Right kidney (tissue), 1 donor: ENCODE data around the gene GPLD1.
A peak's percentile ranks its signal among the peaks of the same experiment; 100 is the strongest.
"Not testable (repeated sequence)": the region's sequence is repeated elsewhere in the genome, so short reads cannot be mapped to it uniquely, and the experiment has no call there.

Experiments used
- DNase-seq: peaks from one replicate; pipeline ENCODE4 v3.0.0-alpha.2; 2016

GPLD1 gene

DNA sequence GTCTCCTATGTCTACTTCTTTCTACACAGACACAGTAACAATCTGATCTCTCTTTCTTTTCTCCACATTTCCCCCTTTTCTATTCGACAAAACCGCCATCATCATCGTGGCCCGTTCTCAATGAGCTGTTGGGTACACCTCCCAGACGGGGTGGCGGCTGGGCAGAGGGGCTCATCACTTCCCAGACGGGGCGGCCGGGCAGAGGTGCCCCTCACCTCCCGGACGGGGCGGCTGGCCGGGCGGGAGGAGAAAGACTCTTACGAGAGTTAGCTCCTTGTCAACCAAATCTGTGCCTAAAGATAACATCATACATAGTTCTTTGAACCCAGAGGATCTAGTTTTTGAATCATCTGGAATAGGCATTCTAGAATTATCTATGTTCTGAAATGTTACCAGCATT, 74.8 kb downstream of the GPLD1 start:
- not testable (repeated sequence) for DNase-seq

DNA sequence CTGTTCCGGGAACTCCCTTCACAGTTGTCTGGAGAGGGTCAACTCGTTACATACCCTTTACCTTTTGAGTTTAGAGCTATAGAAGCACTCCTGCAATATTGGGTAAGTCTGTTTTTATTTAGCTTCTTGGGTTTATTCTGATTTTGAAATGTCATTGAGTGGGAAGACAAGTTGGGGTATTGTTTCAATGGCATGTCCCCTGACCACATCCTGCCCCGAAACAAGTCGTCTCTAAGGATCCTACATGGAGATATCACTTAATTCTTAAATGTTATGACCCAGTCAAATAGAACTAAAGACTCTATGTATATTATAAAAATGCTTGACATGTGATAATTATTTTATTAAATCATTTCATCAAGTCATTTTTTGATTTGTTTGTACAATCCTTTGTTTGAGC, 77.1 kb downstream of the GPLD1 start:
- no peak for DNase-seq

DNA sequence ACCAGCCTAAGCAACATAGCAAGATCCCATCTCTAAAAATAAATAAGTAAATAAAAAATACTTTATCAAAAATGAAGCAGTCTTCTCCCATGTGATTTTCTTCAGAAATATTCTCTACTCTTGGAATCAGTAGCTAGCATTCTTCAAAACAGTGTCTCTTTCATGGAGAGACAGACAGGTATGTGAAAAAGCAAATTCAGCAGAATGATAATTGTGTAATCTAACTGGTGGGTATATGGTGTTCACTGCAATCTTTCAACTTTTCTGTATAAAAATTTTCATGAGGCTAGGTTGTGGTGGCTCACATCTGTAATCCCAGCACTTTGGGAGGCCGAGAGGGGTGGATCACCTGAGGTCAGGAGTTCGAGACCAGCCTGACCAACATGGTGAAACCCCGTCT, 78.8 kb downstream of the GPLD1 start:
- DNase-seq, result no peak

DNA sequence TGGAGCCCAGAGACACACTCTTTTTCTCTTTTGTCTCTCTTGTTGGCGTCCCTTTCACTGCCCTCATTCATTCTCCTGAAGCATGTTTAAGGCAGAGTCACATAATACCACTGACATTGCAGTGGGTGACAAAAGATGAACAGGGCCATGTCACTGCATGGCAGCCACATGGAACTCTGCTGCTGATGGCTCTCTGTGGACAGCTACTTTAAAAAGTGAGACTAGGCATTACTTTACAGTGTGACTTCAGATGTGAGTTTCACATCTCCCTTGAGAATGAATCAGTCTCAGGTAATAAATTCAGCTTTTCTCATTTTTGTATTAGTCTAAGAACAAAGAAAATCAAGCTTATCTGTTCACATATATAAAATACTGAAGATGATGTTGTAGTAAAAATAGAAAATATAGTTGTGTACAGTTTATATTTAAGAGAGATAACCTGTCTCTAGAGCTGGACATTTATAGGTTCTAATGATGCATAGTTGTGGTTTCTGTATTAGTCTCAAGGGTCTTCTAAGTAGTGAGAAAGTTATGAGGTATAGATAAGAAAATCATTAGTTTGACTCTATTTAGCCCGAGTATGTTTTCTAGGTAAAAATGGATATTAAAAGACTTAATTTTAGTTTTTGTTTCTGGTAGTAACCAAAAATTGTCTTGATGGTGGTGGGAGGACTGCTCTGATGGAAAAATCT, 80.5 kb downstream of the GPLD1 start:
- DNase-seq, result no peak

DNA sequence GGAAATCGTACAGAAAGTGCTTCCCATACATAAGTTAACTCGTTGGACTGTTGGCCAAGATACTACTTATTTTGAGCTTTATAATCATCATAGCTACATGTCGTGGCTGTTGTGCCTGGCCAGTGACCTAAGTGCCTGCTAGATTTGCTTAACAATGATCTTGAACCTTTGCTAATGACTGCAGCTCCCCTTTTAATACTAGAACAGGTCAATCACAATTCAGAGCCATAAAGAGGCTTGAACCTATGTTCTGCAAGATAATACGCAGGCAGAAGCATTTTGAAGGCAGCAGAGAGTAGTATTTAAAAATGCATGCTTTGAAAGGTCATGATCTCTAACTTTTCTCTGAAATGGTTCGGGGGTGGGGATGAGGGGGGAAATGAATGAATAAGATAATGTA, 84.1 kb downstream of the GPLD1 start:
- no peak for DNase-seq

DNA sequence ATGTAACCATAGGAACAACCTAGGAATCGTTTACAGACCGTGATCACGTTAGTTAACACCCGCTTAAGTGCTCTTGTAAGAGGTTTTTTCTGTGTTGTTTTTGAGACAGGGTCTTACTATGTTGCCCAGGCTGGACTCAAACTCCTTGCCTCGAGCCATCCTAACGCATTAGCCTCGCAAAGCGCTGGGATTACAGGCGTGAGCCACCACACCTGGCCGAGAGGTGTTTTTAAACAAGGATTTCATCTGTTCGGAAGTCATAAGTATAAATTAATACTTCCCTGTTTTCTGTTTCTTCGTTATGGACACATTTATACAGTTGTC, 85.9 kb downstream of the GPLD1 start:
- no peak for DNase-seq

DNA sequence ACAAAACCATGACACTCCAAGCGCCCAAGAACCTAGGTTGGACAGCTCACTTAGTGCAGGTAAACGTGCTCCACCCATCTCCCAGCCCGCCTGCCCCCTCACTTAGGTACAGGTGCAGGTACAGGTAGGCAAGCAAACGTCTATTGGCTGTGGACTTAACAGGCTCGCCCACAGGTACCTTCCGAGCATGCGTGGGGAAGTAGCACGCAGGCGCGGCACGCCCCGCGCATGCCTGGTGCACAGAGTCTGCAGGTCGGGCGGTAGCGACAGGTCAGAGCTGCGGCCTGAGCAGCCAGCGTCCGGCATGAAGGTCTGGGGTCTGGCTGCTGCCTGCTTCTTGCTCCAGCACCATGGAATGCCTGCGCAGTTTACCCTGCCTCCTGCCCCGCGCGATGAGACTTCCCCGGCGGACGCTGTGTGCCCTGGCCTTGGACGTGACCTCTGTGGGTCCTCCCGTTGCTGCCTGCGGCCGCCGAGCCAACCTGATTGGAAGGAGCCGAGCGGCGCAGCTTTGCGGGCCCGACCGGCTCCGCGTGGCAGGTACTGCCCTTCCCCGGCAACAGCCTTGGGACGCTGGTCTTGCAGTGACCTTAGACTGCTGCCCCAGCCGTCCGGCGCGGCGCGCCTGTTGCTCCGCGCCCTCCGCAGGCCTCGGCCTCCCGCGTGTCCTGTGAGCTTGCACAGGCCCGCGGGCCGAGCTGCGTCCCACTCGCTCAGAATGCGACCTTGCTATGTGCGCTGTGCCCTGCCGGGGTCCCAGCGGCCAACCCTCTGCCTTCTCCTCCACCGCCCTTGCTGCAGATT, 86.5 kb downstream of the GPLD1 start, which contains the start of gene MRS2:
TSS of gene MRS2 (plus strand) at position 240 of the 804 bp plus-strand sequence. CDS start at position 351, 111 bp downstream.
- DNase-seq, result peak; percentile 87

DNA sequence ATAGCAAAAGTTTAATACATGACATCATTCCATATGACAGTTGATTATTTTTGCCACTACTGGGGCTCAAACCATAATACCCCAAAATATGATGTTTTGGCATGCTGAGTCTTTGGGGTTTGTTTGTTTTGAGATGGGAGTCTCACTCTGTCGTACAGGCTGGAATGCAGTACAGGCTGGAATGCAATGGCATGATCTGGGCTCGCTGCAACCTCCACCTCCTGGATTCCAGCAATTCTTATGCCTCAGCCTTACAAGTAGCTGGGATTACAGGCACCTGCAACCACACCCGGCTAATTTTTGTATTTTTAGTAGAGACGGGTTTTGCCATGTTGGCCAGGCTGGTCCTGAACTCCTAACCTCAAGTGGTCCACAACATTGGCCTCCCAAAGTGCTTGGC, 87.9 kb downstream of the GPLD1 start:
- DNase-seq, result no peak

DNA sequence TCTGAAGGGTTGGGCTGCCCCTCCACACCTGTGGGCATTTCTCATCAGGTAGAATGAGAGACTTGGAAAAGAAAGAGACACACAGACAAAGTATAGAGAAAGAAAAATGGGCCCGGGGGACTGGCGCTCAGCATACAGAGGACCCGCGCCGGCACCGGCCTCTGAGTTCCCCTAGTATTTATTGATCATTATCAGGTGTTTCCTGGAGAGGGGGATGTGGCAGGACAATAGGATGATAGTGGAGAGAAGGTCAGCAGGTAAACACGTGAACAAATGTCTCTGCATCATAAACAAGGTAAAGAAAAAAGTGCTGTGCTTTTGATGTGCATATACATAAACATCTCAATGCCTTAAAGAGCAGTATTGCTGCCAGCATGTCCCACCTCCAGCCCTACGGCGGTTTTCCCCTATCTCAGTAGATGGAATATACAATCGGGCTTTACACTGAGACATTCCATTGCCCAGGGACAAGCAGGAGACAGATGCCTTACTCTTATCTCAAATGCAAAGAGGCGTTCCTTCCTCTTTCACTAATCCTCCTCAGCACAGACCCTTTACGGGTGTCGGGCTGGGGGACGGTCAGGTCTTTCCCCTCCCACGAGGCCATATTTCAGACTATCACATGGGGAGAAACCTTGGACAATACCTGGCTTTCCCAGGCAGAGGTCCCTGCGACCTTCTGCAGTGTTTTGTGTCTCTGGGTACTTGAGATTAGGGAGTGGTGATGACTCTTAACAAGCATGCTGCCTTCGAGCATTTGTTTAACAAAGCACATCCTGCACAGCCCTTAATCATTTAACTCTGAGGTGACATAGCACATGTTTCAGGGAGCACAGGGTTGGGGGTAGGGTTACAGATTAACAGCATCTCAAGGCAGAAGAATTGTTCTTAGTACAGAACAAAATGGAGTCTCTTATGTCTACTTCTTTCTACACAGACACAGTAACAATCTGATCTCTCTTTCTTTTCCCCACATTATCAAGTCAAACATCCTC, 89.0 kb downstream of the GPLD1 start:
- not testable (repeated sequence) for DNase-seq

DNA sequence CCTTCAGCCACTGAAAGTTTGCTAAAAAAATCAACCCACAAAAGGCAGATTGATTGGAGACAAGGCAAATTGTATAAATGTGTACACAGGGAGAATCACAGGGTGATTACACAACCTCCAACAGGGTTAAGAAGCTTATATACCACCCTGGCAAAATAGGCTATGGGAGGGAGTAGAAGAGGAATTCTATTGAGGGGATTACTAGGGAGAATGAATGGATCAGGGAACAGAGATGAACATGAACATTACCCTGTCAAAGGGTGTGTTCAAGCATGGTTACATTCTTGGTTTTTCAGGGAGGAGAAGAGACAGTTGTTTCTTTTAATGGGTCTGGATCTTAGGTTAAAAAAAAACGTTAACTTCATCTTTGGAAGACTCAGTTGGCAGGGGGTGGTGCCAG, 91.7 kb downstream of the GPLD1 start:
- DNase-seq, result no peak

DNA sequence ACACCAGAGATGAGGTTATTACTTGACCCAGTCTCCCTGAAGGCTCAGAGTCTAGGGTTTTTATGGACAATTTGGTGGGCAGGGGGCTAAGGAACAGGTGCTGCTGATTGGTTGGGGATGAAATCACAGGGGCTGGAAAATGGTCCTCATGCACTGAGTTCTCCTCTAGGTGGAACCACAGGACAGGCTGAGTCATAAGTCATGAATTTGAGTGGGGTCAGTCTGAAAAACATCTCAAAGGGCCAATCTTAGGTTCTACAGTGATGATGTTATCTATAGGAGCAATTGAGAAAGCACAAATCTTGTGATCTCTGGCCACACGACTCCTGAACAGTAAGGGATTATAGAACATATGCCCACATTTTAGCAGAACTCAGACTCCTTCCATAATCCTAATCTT, 92.6 kb downstream of the GPLD1 start:
- DNase-seq, result no peak

DNA sequence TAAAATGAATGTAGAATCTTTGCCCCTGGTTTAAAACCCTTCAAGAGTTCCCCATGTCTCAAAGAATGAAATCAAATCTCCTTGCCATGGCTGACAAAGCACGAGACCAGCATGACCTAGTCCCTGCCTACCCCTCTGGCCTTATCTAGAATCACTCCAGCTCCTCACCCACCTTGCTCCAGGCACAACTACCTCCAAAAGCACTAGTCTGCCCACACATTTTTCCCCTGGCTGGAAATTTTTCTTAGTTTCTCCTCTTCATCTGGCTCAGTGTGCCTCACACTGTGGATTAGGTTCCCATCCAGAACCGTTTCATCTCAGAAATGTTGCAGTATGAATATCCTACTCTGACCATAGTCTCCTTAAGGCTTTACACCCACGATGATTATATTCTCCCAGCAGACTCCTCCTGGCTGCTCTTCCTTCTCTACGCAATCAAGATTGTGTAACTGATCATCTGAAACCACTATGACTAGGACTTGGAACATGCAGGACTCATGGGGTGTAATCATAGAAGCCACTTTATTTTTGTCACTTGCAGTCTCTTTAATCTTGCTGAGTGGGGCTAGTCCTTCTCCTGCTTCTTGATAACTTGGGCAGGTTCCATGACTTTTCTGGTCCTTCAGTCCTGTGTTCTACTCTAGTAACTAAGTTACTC, 94.5 kb downstream of the GPLD1 start:
- no peak for DNase-seq

DNA sequence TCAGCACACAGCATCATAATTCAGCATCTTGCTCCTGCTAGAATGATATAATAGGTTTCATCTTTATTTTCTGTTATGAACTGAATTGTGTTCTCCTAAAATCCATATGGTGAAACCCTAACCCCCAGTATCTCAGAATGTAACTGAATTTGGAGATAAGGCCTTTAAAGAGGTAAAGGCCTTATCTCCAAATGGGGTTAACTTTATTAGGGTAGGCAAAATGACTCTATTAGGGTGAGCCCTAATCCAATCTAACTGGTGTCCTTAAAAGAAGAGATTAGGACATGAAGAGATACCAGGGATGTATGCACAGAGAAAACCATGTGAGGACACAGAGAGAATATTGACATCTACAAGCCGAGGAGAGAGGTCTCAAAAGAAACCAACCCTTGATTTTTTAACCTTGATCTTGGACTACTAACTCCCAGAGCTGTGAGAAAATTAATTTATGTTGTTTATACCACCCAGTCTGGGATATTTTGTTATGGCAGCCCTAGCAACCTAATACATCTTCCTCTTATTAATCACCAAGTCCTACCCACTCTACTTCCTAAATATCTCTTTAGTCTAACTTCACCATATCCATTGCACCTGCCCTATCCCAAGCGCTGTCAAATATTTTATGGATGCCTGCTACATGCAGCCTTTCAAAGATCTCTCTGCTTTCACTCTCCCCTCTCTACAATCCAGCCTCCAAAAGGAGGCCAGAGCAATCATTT, 95.2 kb downstream of the GPLD1 start:
- DNase-seq, result no peak

DNA sequence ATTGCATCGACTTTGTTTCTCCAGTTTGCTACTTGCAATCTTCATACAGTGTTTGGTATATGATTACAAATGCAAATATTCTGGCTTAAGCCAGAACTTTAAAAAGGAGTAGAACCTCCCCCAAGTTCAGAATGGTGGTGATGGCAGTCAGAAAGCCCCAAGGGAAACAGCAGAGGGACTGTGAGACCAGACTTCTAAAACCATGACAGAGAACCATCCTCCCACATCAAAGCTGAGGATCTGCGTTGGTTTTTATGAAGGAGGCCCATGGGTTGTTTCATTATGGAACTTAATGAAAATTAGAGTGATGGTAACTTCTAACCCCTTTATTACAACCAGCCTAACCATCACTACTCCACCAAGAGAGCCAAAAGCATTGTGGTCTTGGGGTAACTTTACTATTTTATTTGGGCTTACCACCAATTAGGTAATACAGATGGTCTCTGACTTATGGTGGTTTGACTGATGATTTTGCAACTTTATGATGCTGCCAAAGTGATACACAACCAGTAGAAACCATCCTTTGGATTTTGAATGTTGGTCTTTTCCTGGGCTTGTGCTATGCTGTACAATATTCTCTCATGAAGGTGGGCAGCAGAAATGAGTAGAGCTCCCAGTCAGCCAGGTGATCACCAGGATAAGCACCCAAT, 97.5 kb downstream of the GPLD1 start:
- no peak for DNase-seq

DNA sequence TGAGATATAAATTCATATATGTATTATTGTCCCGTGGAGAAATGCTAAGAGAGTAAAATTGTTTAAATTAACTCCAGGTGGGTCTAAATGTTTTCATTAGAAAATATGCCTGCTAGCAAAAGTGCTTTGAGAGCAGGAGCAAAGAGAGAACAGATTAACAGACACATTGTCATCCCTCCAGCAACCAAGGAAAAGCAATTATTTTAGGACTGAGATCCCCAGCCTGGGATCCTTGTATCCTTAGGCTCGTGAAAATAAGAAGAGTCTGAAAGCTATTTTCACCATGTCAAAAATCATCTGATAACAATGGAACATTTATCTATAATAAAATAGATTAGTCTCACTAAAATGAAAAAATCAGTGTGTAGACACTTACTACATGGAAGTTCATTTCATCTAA, 98.2 kb downstream of the GPLD1 start:
- DNase-seq, result no peak

DNA sequence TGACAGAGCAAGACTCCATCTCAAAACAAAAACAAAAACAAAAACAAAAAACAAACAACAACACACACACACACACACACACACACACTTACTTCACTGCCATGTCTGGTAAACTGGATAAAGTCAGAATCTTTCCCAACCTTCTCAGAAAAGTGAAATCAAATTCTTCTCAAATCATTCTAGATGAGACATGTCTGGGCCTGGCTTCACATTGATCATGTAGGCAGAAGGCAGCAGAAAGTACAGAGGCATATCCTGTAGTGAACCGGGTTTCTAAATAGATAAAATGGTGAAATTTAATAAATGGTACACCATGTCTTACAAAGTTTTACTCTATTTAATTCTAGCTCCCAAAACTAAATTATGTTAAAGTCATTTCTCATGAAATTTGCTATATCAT, 101.6 kb downstream of the GPLD1 start:
- no peak for DNase-seq

DNA sequence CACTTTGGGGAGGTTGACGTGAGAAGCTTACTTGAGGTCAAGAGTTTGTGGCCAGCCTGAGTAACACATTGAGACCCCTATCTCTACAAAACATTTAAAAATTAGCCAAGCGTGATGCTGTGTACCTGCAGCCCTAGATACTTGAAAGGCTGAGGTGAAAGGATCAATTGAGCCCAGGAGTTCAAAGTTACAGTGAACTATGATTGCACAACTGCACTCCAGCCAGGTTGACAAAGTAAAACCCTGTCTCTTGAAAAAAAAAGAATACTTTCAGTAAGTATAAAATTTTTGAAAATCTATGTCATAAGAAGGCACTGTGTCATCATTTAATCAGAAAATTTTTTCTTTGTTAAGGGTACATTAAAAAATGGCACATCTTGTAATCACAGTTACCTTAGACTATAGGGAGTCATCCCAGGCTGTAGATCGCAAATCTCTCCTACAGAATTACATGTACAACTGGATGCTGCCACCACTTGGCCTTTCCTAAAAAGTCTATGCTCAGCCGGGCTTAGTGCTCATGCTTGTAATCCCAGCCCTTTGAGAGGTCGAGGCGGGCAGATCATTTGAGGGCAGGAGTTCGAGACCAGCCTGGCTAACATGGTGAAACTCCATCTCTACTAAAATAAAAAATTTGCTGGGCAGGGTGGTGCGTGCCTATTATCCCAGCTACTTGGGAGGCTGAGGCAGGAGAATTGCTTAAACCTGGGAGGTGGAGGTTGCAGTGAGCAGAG, 103.7 kb downstream of the GPLD1 start:
- DNase-seq, result no peak

DNA sequence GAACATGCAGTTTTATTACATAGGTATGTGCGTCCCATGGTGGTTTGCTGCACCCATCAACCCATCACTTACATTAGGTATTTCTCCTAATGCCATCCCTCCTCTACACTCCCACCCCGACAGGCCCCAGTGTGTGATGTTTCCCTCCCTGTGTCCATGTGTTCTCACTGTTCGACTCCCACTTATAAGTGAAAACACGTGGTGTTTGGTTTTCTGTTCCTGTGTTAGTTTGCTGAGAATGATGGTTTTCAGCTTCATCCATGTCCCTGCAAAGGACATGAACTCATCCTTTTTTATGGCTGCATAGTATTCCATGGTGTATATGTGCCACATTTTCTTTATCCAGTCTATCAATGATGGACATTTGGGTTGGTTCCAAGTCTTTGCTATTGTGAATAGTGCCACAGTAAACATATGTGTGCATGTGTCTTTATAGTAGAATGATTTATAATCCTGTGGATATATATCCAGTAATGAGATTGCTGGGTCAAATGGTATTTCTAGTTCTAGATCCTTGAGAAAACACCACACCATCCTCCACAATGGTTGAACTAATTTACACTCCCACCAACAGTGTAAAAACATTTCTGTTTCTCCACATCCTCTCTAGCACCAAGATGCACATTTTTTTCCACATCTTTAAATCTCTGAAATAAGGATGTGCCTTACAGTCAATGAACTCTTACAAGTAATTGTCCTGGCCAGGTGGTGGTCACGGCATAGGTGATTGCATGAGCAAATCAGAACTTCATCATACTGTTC, 104.8 kb downstream of the GPLD1 start:
- DNase-seq, result not testable (repeated sequence)

DNA sequence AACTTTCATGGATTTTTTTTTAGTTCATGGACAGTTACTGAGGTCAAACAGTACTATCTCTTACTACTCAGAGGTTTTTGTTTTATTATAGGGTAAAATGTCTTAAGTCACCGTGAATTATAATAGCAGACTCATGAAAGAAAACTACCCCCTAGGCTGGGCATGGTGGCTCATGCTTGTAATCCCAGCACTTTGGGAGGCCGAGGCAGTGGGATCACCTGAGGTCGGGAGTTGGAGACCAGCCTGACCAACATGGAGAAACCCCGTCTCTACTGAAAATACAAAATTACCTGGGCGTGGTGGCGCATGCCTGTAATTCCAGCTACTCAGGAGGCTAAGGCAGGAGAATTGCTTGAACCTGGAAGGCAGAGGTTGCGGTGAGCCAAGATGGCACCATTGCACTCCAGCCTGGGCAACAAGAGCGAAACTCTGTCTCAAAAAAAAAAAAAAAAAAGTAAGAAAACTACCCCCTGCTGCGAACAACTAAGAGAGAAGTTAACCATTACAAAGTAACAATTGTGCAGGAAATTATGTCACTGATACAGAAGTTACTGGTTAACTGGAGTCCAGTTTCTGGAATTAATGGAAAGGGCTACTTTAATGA, 106.4 kb downstream of the GPLD1 start:
- DNase-seq, result not testable (repeated sequence)
